Measurements from ENCODE around the gene CLNK.

DNA sequence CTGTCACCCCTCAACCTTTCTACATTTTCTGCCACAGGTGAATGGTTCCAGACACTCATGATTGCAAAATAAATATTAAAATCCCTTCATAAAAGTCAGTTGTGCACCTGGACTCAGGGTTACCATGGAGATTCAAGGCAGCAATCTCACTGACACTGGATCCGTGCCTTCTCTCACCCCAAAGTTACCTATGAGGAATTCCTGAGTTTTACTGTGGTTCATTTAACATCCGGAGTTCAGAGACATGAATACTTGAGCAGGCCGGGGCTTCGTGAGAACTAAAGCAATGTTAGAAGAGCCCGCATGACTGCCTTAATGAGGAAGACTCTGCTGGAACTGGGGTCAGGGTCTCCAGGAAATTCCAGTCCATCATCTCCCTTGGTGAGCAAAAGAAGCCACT lies 12.5 kb upstream of the CLNK start:
- TF ChIP-seq, protein P1, sequence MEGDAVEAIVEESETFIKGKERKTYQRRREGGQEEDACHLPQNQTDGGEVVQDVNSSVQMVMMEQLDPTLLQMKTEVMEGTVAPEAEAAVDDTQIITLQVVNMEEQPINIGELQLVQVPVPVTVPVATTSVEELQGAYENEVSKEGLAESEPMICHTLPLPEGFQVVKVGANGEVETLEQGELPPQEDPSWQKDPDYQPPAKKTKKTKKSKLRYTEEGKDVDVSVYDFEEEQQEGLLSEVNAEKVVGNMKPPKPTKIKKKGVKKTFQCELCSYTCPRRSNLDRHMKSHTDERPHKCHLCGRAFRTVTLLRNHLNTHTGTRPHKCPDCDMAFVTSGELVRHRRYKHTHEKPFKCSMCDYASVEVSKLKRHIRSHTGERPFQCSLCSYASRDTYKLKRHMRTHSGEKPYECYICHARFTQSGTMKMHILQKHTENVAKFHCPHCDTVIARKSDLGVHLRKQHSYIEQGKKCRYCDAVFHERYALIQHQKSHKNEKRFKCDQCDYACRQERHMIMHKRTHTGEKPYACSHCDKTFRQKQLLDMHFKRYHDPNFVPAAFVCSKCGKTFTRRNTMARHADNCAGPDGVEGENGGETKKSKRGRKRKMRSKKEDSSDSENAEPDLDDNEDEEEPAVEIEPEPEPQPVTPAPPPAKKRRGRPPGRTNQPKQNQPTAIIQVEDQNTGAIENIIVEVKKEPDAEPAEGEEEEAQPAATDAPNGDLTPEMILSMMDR (IDR thresholded peaks at IDR 0.05): no peak
- TF ChIP-seq POLR2A (IDR thresholded peaks at IDR 0.05): no peak
